Breast epithelium (tissue), 3 donors: ENCODE results near the gene DIP2B.

Experiments
- POLR2A ChIP-seq: fragments of 450-650 bp; IDR thresholded peaks from one replicate; pipeline ENCODE4 v1.6.1; 2016; ENCODE audit warnings: antibody characterized with exemption, mild to moderate bottlenecking, moderate library complexity
- TF ChIP-seq, protein P1 (sequence below), 3 donors: fragments of 450-650 bp; IDR thresholded peaks; one replicate each; pipeline ENCODE4 v1.5.1; 2016 to 2017; ENCODE audit warnings: antibody characterized with exemption in 3 of 3, mild to moderate bottlenecking in 3 of 3, moderate library complexity in 3 of 3

DNA sequence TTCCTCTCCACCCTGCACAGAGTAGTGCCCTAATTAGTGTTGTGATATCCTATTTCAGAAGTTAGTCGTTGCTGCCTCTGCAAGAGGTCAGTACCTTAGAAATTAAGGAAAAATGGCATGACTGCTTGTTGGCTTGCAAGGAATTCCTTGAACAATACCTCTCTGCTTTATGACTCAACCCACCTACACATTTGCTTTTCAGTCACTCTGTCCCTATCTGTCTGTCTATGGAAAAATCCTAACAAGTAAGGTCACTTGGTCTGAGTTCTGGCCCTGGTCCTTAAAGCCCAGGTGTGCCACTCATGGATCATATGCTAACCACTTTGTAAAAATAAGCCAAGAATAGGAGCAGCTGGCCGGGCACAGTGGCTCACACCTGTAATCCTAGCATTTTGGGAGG is 142.7 kb downstream of the DIP2B start:
- TF ChIP-seq, protein P1, sequence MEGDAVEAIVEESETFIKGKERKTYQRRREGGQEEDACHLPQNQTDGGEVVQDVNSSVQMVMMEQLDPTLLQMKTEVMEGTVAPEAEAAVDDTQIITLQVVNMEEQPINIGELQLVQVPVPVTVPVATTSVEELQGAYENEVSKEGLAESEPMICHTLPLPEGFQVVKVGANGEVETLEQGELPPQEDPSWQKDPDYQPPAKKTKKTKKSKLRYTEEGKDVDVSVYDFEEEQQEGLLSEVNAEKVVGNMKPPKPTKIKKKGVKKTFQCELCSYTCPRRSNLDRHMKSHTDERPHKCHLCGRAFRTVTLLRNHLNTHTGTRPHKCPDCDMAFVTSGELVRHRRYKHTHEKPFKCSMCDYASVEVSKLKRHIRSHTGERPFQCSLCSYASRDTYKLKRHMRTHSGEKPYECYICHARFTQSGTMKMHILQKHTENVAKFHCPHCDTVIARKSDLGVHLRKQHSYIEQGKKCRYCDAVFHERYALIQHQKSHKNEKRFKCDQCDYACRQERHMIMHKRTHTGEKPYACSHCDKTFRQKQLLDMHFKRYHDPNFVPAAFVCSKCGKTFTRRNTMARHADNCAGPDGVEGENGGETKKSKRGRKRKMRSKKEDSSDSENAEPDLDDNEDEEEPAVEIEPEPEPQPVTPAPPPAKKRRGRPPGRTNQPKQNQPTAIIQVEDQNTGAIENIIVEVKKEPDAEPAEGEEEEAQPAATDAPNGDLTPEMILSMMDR (IDR thresholded peaks at IDR 0.05) = no peak
- TF ChIP-seq POLR2A = no peak
